ENCODE results near the gene PCDHA7.
"Not testable (repeated sequence)": the region's sequence is repeated elsewhere in the genome, so short reads cannot be mapped to it uniquely, and the experiment has no call there.

PCDHA7 gene

DNA sequence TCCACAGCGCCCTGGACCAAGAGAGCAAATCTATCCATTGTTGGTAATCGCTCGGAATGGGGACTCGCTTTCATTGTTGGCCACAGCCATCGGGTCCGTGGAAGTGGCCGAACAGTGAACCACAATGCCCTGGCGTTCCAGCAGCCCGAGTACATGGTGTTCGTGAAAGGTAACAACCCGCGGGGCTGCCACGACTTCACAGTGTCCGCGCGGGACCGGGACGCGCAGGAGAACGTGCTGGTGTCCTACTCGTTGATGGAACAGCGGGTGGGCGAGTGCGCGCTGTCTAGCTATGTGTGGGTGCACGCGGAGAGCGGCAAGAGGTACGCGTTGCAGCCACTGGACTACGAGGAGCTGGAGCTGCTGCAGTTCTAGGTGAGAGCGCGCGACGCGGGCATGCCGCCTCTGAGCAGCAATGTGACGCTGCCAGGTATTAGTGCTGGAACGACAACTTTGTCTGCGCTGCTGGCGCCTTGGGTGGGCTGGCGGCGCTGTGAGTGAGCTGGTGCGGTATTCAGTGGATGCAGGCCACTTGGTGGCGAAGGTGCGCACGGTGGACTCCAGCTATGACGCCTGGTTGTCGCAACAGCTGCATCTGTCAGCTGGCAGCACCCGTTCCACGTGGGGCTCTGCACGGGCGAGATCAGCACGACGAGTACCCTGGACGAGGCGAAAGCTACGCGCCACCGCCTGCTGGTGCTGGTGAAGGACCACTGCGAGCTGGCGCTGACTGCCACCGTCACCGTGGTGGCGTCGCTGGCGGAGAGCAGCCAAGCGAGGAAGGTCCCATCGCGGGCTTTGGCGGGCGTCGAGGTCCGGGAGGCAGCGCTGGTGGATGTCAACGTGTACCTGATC lies 28.6 kb downstream of the PCDHA7 start:
- DNase-seq (ENCODE audit: low read depth in 2 of 2): no peak

- DNase-seq (ENCODE audit: low read depth in 2 of 2): no peak
Measured at GRCh38 chr5:140868721-140869554, 34.9 kb downstream of the PCDHA7 start, which contains the start of gene PCDHA11. PCDHA11 (plus strand) TSS chr5:140868957; CDS start chr5:140869104, 147 bp downstream.

- no peak for DNase-seq (ENCODE audit: low read depth in 2 of 2)
Measured at GRCh38 chr5:140869555-140869886, 35.5 kb downstream of the PCDHA7 start.

DNA sequence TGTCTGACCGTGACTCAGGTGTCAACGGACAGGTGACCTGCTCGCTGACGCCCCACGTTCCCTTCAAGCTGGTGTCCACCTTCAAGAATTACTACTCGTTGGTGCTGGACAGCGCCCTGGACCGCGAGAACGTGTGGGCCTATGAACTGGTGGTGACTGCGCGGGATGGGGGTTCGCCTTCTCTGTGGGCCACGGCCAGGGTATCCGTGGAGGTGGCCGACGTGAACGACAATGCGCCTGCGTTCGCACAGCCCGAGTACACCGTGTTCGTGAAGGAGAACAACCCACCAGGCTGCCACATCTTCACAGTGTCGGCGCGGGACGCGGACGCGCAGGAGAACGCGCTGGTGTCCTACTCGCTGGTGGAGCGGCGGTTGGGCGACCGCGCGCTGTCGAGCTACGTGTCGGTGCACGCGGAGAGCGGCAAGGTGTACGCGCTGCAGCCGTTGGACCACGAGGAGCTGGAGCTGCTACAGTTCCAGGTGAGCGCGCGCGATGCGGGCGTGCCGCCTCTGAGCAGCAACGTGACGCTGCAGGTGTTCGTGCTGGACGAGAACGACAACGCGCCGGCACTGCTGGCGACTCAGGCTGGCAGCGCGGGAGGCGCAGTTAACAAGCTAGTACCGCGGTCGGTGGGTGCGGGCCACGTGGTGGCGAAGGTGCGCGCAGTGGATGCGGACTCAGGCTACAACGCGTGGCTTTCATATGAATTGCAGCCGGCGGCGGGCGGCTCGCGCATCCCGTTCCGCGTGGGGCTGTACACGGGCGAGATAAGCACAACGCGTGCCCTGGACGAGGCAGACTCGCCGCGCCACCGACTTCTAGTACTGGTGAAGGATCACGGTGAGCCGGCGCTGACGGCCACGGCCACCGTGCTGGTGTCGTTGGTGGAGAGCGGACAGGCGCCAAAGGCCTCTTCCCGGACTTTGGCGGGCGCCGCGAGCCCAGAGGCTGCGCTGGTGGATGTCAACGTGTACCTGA lies 36.4 kb downstream of the PCDHA7 start:
- no peak for DNase-seq (ENCODE audit: low read depth in 2 of 2)

GRCh38 chr5:140875085-140876065 lies 41.3 kb downstream of the PCDHA7 start, which contains the start of gene PCDHA12:
PCDHA12 (plus strand) TSS chr5:140875308; CDS start chr5:140875473, 165 bp downstream.
- DNase-seq (ENCODE audit: low read depth in 2 of 2): no peak

DNA sequence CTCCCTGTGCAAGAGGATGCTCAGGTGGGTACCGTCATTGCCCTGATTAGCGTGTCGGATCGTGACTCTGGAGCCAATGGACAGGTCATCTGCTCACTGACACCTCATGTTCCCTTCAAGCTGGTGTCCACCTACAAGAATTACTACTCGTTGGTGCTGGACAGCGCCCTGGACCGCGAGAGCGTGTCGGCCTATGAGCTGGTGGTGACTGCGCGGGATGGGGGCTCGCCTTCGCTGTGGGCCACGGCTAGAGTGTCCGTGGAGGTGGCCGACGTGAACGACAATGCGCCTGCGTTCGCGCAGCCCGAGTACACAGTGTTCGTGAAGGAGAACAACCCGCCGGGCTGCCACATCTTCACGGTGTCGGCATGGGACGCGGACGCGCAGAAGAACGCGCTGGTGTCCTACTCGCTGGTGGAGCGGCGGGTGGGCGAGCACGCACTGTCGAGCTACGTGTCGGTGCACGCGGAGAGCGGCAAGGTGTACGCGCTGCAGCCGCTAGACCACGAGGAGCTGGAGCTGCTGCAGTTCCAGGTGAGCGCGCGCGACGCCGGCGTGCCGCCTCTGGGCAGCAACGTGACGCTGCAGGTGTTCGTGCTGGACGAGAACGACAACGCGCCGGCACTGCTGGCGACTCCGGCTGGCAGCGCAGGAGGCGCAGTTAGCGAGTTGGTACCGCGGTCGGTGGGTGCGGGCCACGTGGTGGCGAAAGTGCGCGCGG lies 42.6 kb downstream of the PCDHA7 start:
- not testable (repeated sequence) for DNase-seq (ENCODE audit: low read depth in 2 of 2)

DNA sequence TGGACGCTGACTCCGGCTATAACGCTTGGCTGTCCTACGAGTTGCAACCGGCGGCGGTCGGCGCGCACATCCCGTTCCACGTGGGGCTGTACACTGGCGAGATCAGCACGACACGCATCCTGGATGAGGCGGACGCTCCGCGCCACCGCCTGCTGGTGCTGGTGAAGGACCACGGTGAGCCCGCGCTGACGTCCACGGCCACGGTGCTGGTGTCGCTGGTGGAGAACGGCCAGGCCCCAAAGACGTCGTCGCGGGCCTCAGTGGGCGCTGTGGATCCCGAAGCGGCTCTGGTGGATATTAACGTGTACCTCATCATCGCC lies 43.2 kb downstream of the PCDHA7 start:
- no peak for DNase-seq (ENCODE audit: low read depth in 2 of 2)

- no peak for DNase-seq (ENCODE audit: low read depth in 2 of 2)
Measured at GRCh38 chr5:140881889-140882590, 48.0 kb downstream of the PCDHA7 start, which contains the start of gene PCDHA13. PCDHA13 (plus strand) TSS chr5:140882124; CDS start chr5:140882269, 145 bp downstream.

- DNase-seq (ENCODE audit: low read depth in 2 of 2): no peak
Measured at GRCh38 chr5:140882591-140882899, 48.5 kb downstream of the PCDHA7 start.

GRCh38 chr5:140883373-140883772 lies 49.3 kb downstream of the PCDHA7 start:
- no peak for DNase-seq (ENCODE audit: low read depth in 2 of 2)

- DNase-seq (ENCODE audit: low read depth in 2 of 2): no peak
Measured at GRCh38 chr5:140883927-140884697, 50.0 kb downstream of the PCDHA7 start.
